SK-N-MC (cell line): ENCODE results near the gene ANO2.

Source experiments
- DNase-seq: peaks from one replicate; pipeline ENCODE4 v3.0.0-alpha.2; 2011; ENCODE audit warnings: low read depth, low spot score
- H3K27ac ChIP-seq: fragments of 200-600 bp; sonication (generic); 2 replicates; pipeline ENCODE4 v1.5.1; 2016; ENCODE audit warnings: mixed run types
- H3K36me3 ChIP-seq: fragments of 200-600 bp; sonication (generic); 2 replicates; pipeline ENCODE4 v1.6.1; 2017; ENCODE audit warnings: antibody characterized with exemption, low read length, mixed read lengths; ENCODE audit not compliant: insufficient read depth
- H3K4me3 ChIP-seq: fragments of 200-600 bp; sonication (generic); 2 replicates; pipeline ENCODE4 v1.5.1; 2016
- H3K9ac ChIP-seq: fragments of 200-600 bp; sonication (generic); 2 replicates; pipeline ENCODE4 v1.8.0; 2017; ENCODE audit warnings: mixed run types, mixed read lengths; ENCODE audit not compliant: insufficient read length
- H3K9me3 ChIP-seq: fragments of 200-600 bp; sonication (generic); 2 replicates; pipeline ENCODE4 v1.6.1; 2017; ENCODE audit warnings: low read depth, mild to moderate bottlenecking, antibody characterized with exemption, low read length, moderate library complexity, mixed read lengths
- EZH2 ChIP-seq: fragments of 200-600 bp; sonication (generic); IDR thresholded peaks from one replicate; pipeline ENCODE4 v1.6.1; 2017; ENCODE audit warnings: antibody characterized with exemption
- FOXP2 ChIP-seq: optimal IDR thresholded peaks from 2 replicates; pipeline ENCODE3; 2011; ENCODE audit warnings: mild to moderate bottlenecking, moderate library complexity; ENCODE audit not compliant: insufficient read depth; ENCODE audit errors: extremely low read length, control extremely low read depth
- POLR2AphosphoS5 ChIP-seq: IDR thresholded peaks from 2 replicates; pipeline ENCODE4 v1.6.1; 2012; ENCODE audit warnings: mild to moderate bottlenecking, low read depth, low read length, borderline replicate concordance

ANO2 gene

DNA sequence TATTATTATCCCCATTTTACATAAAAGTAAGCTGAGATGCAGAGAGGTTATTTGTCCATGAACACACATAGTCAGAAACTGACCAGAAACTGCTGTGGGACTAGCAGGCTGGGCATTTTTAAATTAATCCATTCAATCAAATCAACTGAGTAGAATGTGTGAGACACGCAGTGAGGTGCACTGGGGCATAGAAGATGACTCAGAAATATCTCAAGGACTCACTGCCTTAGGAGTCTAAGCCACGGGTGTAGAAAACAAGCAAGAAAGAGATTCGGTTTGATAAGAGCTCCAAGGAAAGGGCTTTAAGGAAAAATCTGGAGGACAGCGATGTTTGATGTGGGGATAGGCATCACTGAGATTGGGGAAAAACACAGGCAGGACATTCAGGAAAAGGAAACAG, 127.8 kb downstream of the ANO2 start:
- H3K9ac ChIP-seq: no peak overlapping the region

DNA sequence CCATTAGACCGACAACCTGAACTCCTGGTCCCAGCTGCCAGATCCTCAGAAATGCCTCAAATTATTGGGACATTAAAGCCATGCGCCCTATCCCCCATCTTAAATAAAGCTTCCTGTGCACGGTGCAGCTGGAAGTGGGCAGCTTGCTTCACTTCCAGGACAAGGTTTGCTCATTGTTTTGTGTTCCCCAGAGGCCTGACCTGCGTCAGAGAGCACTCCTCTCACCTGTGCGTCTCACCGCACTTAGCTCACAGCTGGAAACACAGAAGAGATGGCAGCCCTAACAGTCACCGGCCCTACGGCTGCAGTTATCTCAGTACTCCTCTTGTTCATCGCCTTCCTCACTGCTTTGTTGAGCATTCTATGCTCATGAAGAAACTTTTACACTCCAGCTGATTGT, 135.5 kb downstream of the ANO2 start:
- Histone ChIP-seq H3K9me3 (no peaks in the 10 kb centered on the region), H3K9ac (no peak overlapping the region), H3K36me3 (no peaks in the 10 kb centered on the region), H3K27ac (no peak overlapping the region), H3K4me3 (no peak overlapping the region)
- TF ChIP-seq POLR2AphosphoS5: no peak
- no peak for TF ChIP-seq FOXP2
- TF ChIP-seq EZH2: no peak
- no peak for DNase-seq

More for the DNA sequence above, 127.8 kb downstream of the ANO2 start:
- no peak overlapping the region for H3K27ac ChIP-seq
- no peak overlapping the region for H3K4me3 ChIP-seq
- H3K36me3 ChIP-seq: no peaks in the 10 kb centered on the region
- no peak for TF ChIP-seq EZH2
- no peak for TF ChIP-seq POLR2AphosphoS5
- TF ChIP-seq FOXP2: no peak
- DNase-seq: no peak
- no peaks in the 10 kb centered on the region for H3K9me3 ChIP-seq

DNA sequence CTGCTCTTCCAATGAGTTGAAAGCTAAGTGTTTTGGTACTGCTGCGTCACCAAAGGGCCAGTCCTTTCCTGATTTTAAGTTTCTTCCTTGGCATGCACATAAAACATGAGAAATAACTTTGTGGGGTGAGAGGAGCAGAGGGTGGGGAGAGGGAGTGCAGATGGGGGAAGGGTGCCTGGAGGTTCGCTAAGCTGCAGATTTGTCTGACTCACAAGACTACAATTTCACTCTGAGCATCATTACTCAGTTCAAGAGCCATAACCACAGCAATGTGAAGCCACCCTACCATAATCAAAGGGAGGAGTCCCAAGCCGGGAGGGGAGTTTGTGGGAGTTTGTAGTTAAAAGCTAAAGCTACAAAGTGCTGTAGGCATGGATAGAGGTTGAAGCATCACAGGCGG, 136.1 kb downstream of the ANO2 start:
- no peaks in the 10 kb centered on the region for H3K36me3 ChIP-seq
- TF ChIP-seq EZH2: no peak
- no peak for TF ChIP-seq FOXP2
- no peak for TF ChIP-seq POLR2AphosphoS5
- H3K9me3 ChIP-seq: no peaks in the 10 kb centered on the region
- no peak overlapping the region for H3K9ac ChIP-seq
- no peak overlapping the region for H3K4me3 ChIP-seq
- DNase-seq: no peak
- H3K27ac ChIP-seq: no peak overlapping the region

DNA sequence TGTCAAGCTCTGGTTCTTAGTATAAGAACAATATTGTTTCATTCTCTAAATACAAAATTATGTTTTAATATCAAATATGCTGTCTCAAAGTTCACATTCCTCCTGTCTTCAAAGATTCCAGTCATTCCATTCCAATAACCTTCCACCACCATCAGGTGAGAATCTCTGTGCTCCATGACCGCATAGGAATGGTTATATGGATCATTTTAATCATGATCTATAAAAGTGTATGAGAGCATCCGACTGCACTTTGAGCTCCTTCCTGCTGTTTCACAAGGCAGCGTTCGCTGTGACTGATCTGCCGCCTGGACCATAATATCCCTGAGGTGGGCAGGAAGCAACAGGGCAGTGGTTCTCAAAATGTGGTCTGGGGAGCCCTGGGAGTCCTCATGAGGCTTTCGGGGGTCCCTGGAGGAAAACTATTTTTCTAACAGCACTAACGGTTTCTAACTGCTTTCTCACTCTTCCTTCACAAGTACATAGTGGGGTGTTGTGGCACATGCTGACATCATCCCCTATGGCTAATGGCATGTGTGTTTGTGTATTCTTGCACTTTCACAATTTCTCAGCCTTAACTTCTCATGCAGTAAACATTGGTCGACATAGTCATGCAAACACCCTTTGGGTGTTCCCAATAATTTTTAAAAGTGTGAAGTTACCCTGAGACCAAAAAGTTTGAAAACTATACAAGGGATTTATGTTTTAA, 137.4 kb downstream of the ANO2 start:
- Histone ChIP-seq H3K36me3 (no peaks in the 10 kb centered on the region), H3K9me3 (no peaks in the 10 kb centered on the region), H3K4me3 (no peak overlapping the region), H3K9ac (no peak overlapping the region), H3K27ac (no peak overlapping the region)
- TF ChIP-seq EZH2: no peak
- TF ChIP-seq POLR2AphosphoS5: no peak
- TF ChIP-seq FOXP2: no peak
- no peak for DNase-seq

DNA sequence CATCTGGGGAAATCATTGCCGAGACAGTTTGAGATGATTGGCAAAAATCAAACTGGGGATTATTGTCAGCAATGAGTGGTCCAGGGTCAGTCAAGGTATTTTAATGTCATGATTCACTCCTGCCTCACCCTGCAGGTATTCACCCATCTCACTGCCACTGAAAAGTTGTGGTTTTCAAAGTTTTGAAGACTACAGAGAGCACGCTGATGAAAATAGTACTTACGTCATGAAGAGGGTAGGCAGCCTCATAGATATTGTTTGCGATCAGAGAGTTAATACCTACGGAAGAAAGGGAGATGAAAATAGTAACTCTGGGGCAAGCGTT, 138.0 kb downstream of the ANO2 start:
- Histone ChIP-seq H3K9ac (no peak overlapping the region), H3K27ac (no peak overlapping the region), H3K4me3 (no peak overlapping the region), H3K36me3 (no peaks in the 10 kb centered on the region), H3K9me3 (no peaks in the 10 kb centered on the region)
- TF ChIP-seq FOXP2 (no peak), POLR2AphosphoS5 (no peak), EZH2 (no peak)
- DNase-seq: no peak

DNA sequence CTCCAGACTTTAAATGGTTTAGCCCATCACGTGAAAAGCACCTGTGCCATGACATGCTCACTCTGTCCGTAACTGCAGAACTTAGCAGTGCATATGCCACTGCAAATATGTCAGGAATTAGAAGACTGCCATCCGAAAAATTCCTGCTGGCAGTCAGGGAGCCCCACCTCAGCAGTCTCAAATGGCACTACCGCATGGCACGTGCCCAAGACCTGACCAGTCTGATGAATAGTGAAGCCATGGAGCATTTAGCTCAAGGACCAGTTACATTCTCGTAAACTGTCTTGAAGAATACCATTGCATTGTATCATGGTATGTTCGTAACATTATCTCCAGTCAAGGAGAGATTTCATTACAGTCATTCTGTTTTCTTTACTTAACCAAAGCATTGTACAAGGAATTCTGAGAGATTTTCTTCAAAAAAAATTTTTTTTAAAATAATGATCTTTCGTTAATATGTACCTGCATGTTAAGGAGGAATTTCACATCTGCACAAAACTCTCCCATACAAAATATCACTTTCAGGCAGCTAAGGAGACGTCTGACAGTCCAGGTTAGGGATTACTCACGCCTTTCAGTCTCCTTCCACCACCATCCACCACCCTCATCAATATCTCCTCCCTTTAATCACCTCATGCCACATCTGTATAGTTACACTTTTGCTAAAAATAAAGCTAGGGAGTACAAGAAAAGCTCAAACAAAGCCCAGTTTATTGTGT, 138.5 kb downstream of the ANO2 start:
- Histone ChIP-seq H3K9me3 (no peaks in the 10 kb centered on the region), H3K9ac (no peak overlapping the region), H3K4me3 (no peak overlapping the region), H3K36me3 (no peaks in the 10 kb centered on the region), H3K27ac (no peak overlapping the region)
- DNase-seq: no peak
- TF ChIP-seq POLR2AphosphoS5: no peak

DNA sequence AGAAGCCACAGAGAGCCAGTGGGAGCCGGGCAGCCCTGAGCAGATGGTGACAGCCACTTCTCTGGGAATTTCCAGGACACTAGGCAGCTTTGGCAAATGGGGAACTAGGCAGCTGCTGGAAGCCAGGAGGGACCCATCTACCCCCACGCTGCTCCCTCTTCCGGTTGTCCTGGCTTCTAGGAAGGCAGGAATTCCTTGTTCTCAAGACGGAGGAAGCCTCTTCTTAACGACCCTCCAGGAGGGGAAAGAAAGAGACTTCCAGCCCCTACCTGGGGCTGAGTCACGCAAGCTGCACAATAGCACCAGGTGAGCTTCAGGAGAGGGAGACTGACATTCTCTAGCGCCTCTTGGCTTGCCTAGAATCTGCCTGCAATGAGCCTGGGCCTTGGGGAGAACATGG, 141.5 kb downstream of the ANO2 start:
- no peak for DNase-seq
- H3K9me3 ChIP-seq: no peaks in the 10 kb centered on the region
- H3K36me3 ChIP-seq: no peaks in the 10 kb centered on the region
- TF ChIP-seq POLR2AphosphoS5 (no peak), EZH2 (no peak), FOXP2 (no peak)
- no peak overlapping the region for H3K9ac ChIP-seq
- no peak overlapping the region for H3K27ac ChIP-seq
- no peak overlapping the region for H3K4me3 ChIP-seq

DNA sequence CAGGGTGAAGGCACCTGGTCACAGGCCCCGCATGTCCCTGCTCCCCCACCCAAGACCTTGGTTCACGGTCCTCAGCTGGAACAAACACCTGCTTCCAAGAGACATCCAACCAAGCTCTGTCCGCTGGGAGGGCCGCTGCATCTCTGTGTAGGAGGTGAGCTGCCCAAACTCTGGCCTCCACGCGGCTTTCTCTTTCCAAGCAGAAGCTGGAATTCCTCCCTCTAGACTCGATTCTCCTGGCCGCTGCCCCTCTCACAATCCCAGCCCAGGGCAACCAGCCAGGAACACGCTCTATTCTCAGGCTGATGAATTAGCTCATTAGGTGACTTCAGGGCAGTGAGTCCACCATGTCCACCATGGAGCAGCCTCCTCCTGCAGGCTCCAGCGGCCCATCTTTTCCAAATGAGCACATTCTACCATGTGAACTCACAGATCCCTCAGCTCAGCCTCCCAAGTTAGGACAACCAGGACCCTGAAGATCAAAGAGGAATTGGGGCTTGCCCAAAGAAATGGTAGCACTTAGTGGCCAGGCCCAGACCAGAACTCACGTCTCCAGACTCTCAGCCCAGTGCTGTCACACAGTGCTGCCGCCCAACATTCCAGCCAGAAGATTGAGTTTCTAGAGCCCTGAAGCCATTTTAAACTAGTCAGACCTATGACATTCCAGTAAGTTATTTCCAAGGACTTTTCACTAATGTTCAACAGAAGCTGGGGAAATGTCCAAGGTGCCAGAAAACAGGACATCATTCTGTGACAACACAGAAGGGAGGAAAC, 146.6 kb downstream of the ANO2 start:
- Histone ChIP-seq H3K4me3 (no peak overlapping the region), H3K36me3 (no peaks in the 10 kb centered on the region), H3K9ac (no peak overlapping the region), H3K27ac (no peak overlapping the region), H3K9me3 (no peaks in the 10 kb centered on the region)
- no peak for TF ChIP-seq FOXP2
- no peak for TF ChIP-seq POLR2AphosphoS5
- TF ChIP-seq EZH2: no peak
- DNase-seq: no peak
